Measurements from ENCODE around the gene SLC24A3.

SLC24A3 gene

GRCh38 chr20:19274001-19274400 is 61.6 kb downstream of the SLC24A3 start:
- DNase-seq, result no peak

- no peak for DNase-seq
Observed at GRCh38 chr20:19274412-19275015, 62.1 kb downstream of the SLC24A3 start.

- DNase-seq, result no peak
Observed at GRCh38 chr20:19275038-19275629, 62.7 kb downstream of the SLC24A3 start.

GRCh38 chr20:19275630-19276071 is 63.2 kb downstream of the SLC24A3 start:
- DNase-seq, result no peak

- DNase-seq, result no peak
Observed at GRCh38 chr20:19277381-19277780, 64.9 kb downstream of the SLC24A3 start.

- DNase-seq, result no peak
Observed at GRCh38 chr20:19283490-19284025, 71.1 kb downstream of the SLC24A3 start.

- no peak for DNase-seq
Observed at GRCh38 chr20:19284400-19285178, 72.1 kb downstream of the SLC24A3 start.

GRCh38 chr20:19285436-19285835 is 73.0 kb downstream of the SLC24A3 start:
- no peak for DNase-seq

- DNase-seq, result no peak
Observed at GRCh38 chr20:19288061-19288460, 75.6 kb downstream of the SLC24A3 start.

GRCh38 chr20:19288636-19289035 is 76.2 kb downstream of the SLC24A3 start:
- no peak for DNase-seq

- DNase-seq, result no peak
Observed at GRCh38 chr20:19289451-19289850, 77.0 kb downstream of the SLC24A3 start.

GRCh38 chr20:19291024-19291817 is 78.8 kb downstream of the SLC24A3 start:
- no peak for DNase-seq

GRCh38 chr20:19291818-19292132 is 79.3 kb downstream of the SLC24A3 start:
- no peak for DNase-seq

- no peak for DNase-seq
Observed at GRCh38 chr20:19292254-19292653, 79.8 kb downstream of the SLC24A3 start.

- DNase-seq, result no peak
Observed at GRCh38 chr20:19295076-19295475, 82.6 kb downstream of the SLC24A3 start.

GRCh38 chr20:19298652-19299051 is 86.2 kb downstream of the SLC24A3 start:
- DNase-seq, result no peak

- DNase-seq, result no peak
Observed at GRCh38 chr20:19300395-19300794, 88.0 kb downstream of the SLC24A3 start.

GRCh38 chr20:19301142-19301541 is 88.7 kb downstream of the SLC24A3 start:
- DNase-seq, result no peak

GRCh38 chr20:19301843-19302242 is 89.4 kb downstream of the SLC24A3 start:
- DNase-seq, result no peak

GRCh38 chr20:19302714-19303113 is 90.3 kb downstream of the SLC24A3 start:
- DNase-seq, result no peak

- DNase-seq, result no peak
Observed at GRCh38 chr20:19304389-19304788, 91.9 kb downstream of the SLC24A3 start.

GRCh38 chr20:19304886-19305415 is 92.5 kb downstream of the SLC24A3 start:
- no peak for DNase-seq

GRCh38 chr20:19308146-19308545 is 95.7 kb downstream of the SLC24A3 start:
- no peak for DNase-seq

Measured in activated effector memory CD4-positive, alpha-beta T cell treated with Interleukin-2 at 50 U/mL for 16 hours (primary cell).